A549 (cell line): ENCODE results near the gene SPHK1. TPM values are rescaled to one million over a fixed set of nuclear protein-coding genes. Genes with fewer than 3 reads are reported as not detected.

Experiments
- ATAC-seq, 2 experiments: fragments of 200-7000 bp in 1 of 2; fragments of >200 bp in 1 of 2; cut with Nextera tagmentation in 1 of 2; cut with Tn5 transposase in 1 of 2; 3 replicates each; pipeline versions ENCODE4 v1.8.0 to v1.9.1; 2018 to 2020; ENCODE audit warnings: mild to moderate bottlenecking in 1 of 2, moderate library complexity in 1 of 2
- CTCF ChIA-PET: fragments of 300-600 bp; sonication (Branson Sonifier 250); formaldehyde crosslinking; extraction: SDS; loops from one replicate; lab custom pipeline; 2021; ENCODE audit warnings: antibody characterized with exemption, inconsistent platforms; lab: Yijun Ruan, JAX
- POLR2A ChIA-PET: fragments of 350-600 bp; formaldehyde crosslinking; extraction: SDS; loops from one replicate; lab custom pipeline; 2021; ENCODE audit warnings: antibody characterized with exemption, inconsistent platforms; lab: Yijun Ruan, JAX
- DNase-seq, 2 experiments: peaks; one replicate each; pipeline versions ENCODE4 v3.0.0 to v3.0.0-alpha.2; 2011 to 2016; ENCODE audit warnings: low read depth in 1 of 2, low spot score in 1 of 2
- FAIRE-seq: peaks from 2 replicates; lab custom pipeline; 2011; peaks lifted over from hg19 to GRCh38; lab: Jason Lieb, UNC
- H3K27ac ChIP-seq, 2 experiments: fragments of >200 bp; sonication (Bioruptor Twin); formaldehyde crosslinking; 3 replicates each; pipeline ENCODE4 v1.5.1; 2016 to 2017
- H3K4me1 ChIP-seq: fragments of >200 bp; sonication (Bioruptor Twin); formaldehyde crosslinking; 3 replicates; pipeline ENCODE4 v1.6.1; 2016
- H3K4me2 ChIP-seq: fragments of >200 bp; sonication (Bioruptor Twin); formaldehyde crosslinking; 3 replicates; pipeline ENCODE4 v1.6.1; 2016
- H3K4me3 ChIP-seq: fragments of >200 bp; sonication (Bioruptor Twin); formaldehyde crosslinking; 3 replicates; pipeline ENCODE4 v1.5.1; 2016
- H3K9me3 ChIP-seq: fragments of >200 bp; sonication (Bioruptor Twin); formaldehyde crosslinking; 3 replicates; pipeline ENCODE4 v1.6.1; 2016
- CBX2 ChIP-seq: fragments of 200-600 bp; sonication (generic); IDR thresholded peaks from 2 replicates; pipeline ENCODE4 v1.6.1; 2016; ENCODE audit warnings: low read depth, mild to moderate bottlenecking, borderline replicate concordance
- CBX8 ChIP-seq: fragments of 200-600 bp; sonication (generic); IDR thresholded peaks from 2 replicates; pipeline ENCODE4 v1.6.1; 2016
- CEBPB ChIP-seq, 2 experiments: fragments of >200 bp in 1 of 2; sonication (Bioruptor Twin) in 1 of 2; formaldehyde crosslinking in 1 of 2; IDR thresholded peaks; 2 replicates each; pipeline ENCODE4 v1.6.1; 2012 to 2016
- CHD4 ChIP-seq: fragments of 200-600 bp; sonication (generic); IDR thresholded peaks from 2 replicates; pipeline ENCODE4 v1.6.1; 2016; ENCODE audit warnings: antibody characterized with exemption, mild to moderate bottlenecking, borderline replicate concordance
- GATA3 ChIP-seq: IDR thresholded peaks from 2 replicates; pipeline ENCODE4 v1.6.1; 2012; ENCODE audit warnings: borderline replicate concordance
- HDAC2 ChIP-seq: fragments of 200-600 bp; sonication (generic); IDR thresholded peaks from 2 replicates; pipeline ENCODE4 v1.6.1; 2016
- KDM5A ChIP-seq: fragments of 200-600 bp; sonication (generic); IDR thresholded peaks from 2 replicates; pipeline ENCODE4 v1.6.1; 2016; ENCODE audit warnings: antibody characterized with exemption, mild to moderate bottlenecking
- MYC ChIP-seq: IDR thresholded peaks from 2 replicates; pipeline ENCODE4 v1.6.1; 2012; ENCODE audit warnings: mild to moderate bottlenecking, inconsistent platforms, low read length, improper control_type of control experiment, borderline replicate concordance
- SMC3 ChIP-seq: fragments of >200 bp; sonication (Bioruptor Twin); formaldehyde crosslinking; IDR thresholded peaks from 3 replicates; pipeline ENCODE4 v1.6.1; 2018; ENCODE audit warnings: inconsistent platforms
- TFCP2L1 ChIP-seq: fragments of 250-450 bp; sonication (Bioruptor Pico); IDR thresholded peaks from 2 replicates; pipeline ENCODE4 v1.5.0; 2021; ENCODE audit warnings: mild to moderate bottlenecking
- TP53 ChIP-seq: fragments of 250-450 bp; sonication (Bioruptor Pico); IDR thresholded peaks from 2 replicates; pipeline ENCODE4 v1.5.0; 2021; ENCODE audit warnings: mild to moderate bottlenecking, moderate library complexity
- WGBS: methylation state at CpG from one replicate; pipeline ENCODE4 v1.1.6; 2017; ENCODE audit errors: missing lambda C conversion rate; 5-methylcytosine and 5-hydroxymethylcytosine counted together
- polyA plus RNA-seq, 4 experiments: library from polyadenylated mRNA; depleted of rRNA in 3 of 4; stranded (reverse); fragments of >200 nt; fragmentation: RNase III in 1 of 4; extraction: RNeasy Plus Mini Kit Qiagen cat#74134 plus additional on column Dnase treatment in 1 of 4; gene quantifications; 2 replicates in 3 of 4; 3 replicates in 1 of 4; pipeline ENCODE4 v1.2.3, GENCODE V29; 2011 to 2017
- TF ChIP-seq, protein P1 (sequence below): fragments of 250-450 bp; sonication (Bioruptor Pico); IDR thresholded peaks from 2 replicates; pipeline ENCODE4 v1.5.0; 2021; ENCODE audit warnings: mild to moderate bottlenecking, moderate library complexity, borderline replicate concordance
- TF ChIP-seq, protein P2 (sequence below): IDR thresholded peaks from 2 replicates; pipeline ENCODE4 v1.6.1; 2012; ENCODE audit warnings: low read depth, borderline replicate concordance
- TF ChIP-seq, protein P3 (sequence below): fragments of >200 bp; sonication (Bioruptor Twin); formaldehyde crosslinking; IDR thresholded peaks from 3 replicates; pipeline ENCODE4 v1.6.1; 2016
- TF ChIP-seq, protein P4 (sequence below): IDR thresholded peaks from 2 replicates; pipeline ENCODE4 v1.6.1; 2012
- TF ChIP-seq, protein P5 (sequence below): fragments of >200 bp; sonication (Bioruptor Twin); formaldehyde crosslinking; IDR thresholded peaks from 3 replicates; pipeline ENCODE4 v1.5.1; 2016

SPHK1 gene
- polyA plus RNA-seq, 2 of the 4 experiments (the other 2 are of a cell fraction), result 4.6 to 14.9 TPM

DNA sequence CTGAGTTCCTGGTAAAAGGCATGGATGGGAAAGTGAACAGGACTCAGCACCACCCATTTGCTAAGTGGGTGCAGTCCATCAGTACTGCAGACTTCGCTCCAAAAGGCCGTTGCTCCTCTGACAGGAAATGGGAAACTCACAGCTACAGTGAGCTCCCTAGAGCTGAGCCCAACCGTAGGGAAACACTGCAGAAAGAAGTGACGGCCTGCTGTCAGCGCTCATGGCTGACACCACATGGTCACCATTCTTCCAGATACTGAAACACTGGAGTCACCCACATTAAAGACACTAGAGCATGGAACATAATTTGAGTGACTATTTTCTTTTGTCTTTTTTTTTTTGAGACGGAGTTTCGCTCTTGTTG, 36.6 kb downstream of the SPHK1 start (continued):
- TF ChIP-seq, protein P1, sequence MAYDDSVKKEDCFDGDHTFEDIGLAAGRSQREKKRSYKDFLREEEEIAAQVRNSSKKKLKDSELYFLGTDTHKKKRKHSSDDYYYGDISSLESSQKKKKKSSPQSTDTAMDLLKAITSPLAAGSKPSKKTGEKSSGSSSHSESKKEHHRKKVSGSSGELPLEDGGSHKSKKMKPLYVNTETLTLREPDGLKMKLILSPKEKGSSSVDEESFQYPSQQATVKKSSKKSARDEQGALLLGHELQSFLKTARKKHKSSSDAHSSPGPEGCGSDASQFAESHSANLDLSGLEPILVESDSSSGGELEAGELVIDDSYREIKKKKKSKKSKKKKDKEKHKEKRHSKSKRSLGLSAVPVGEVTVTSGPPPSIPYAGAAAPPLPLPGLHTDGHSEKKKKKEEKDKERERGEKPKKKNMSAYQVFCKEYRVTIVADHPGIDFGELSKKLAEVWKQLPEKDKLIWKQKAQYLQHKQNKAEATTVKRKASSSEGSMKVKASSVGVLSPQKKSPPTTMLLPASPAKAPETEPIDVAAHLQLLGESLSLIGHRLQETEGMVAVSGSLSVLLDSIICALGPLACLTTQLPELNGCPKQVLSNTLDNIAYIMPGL, result no peak
- no peak for TF ChIP-seq SMC3

DNA sequence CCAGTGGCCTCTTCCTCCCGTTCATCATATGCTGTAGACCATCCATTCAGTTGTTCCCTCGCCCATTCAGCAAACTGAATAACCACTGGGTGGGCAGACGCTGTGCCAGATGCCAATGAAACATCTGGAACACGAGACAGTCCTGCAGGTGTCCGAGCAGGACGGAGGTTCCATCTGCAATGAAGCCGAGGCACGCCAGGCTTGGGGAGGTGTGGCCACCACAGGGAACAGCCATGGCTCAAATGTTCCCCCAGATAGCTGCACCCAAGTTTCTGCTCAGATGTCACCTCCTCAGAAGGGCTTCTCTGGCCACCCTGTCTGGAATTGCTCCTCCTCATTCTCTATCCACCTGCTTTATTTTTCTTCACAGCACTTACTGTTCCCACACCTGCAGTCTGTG, 38.0 kb downstream of the SPHK1 start:
- TF ChIP-seq CHD4 (no peak), KDM5A (no peak), TP53 (no peak), GATA3 (no peak), CEBPB (IDR thresholded peaks at IDR 0.05) (no peak), CBX8 (no peak), MYC (no peak), TFCP2L1 (no peak)
- TF ChIP-seq, protein P2, sequence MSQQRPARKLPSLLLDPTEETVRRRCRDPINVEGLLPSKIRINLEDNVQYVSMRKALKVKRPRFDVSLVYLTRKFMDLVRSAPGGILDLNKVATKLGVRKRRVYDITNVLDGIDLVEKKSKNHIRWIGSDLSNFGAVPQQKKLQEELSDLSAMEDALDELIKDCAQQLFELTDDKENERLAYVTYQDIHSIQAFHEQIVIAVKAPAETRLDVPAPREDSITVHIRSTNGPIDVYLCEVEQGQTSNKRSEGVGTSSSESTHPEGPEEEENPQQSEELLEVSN, result no peak
- TF ChIP-seq, protein P3, sequence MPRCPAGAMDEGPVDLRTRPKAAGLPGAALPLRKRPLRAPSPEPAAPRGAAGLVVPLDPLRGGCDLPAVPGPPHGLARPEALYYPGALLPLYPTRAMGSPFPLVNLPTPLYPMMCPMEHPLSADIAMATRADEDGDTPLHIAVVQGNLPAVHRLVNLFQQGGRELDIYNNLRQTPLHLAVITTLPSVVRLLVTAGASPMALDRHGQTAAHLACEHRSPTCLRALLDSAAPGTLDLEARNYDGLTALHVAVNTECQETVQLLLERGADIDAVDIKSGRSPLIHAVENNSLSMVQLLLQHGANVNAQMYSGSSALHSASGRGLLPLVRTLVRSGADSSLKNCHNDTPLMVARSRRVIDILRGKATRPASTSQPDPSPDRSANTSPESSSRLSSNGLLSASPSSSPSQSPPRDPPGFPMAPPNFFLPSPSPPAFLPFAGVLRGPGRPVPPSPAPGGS, result no peak
- TF ChIP-seq, protein P4, sequence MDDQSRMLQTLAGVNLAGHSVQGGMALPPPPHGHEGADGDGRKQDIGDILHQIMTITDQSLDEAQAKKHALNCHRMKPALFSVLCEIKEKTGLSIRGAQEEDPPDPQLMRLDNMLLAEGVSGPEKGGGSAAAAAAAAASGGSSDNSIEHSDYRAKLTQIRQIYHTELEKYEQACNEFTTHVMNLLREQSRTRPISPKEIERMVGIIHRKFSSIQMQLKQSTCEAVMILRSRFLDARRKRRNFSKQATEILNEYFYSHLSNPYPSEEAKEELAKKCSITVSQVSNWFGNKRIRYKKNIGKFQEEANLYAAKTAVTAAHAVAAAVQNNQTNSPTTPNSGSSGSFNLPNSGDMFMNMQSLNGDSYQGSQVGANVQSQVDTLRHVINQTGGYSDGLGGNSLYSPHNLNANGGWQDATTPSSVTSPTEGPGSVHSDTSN, result no peak
- ATAC-seq, result no peak
- Histone ChIP-seq H3K4me1 (peaks cover 3% of the 10 kb centered on the region), H3K27ac (no peak overlapping the region), H3K4me2 (no peak overlapping the region), H3K9me3 (no peaks in the 10 kb centered on the region), H3K4me3 (no peak overlapping the region)
- FAIRE-seq, result no peak
- no peak for DNase-seq
- 93% methylated on average over 8 of the region's 8 CpGs for WGBS
- CTCF ChIA-PET, result interaction anchor here (1.6 to 42.5 kb wide), 5 partner anchors 13 to 119 kb away, joined by 6 to 1094 read pairs (median 14); partner anchors contain the start of gene SPHK1
- POLR2A ChIA-PET, result no interaction called here

DNA sequence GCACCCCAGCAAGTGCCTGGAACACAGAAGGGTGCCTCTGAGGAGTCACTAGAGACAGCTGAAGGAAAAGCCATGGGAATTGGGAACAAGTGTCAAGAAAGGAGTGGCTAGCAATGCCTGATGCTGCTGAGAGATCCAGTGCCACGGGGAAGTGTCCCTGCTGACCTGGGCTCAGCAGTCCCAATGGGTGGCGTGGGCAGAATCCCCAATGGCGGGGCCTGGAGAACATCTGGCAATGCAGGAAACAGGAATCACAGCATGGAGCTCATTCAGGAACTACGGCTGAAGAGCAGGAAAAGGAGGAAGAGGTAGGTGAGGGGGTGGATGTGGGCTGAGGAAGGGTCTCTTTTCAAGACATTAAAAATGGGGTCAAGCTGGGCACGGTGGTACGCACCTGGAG, 38.5 kb downstream of the SPHK1 start:
- TF ChIP-seq, protein P5, sequence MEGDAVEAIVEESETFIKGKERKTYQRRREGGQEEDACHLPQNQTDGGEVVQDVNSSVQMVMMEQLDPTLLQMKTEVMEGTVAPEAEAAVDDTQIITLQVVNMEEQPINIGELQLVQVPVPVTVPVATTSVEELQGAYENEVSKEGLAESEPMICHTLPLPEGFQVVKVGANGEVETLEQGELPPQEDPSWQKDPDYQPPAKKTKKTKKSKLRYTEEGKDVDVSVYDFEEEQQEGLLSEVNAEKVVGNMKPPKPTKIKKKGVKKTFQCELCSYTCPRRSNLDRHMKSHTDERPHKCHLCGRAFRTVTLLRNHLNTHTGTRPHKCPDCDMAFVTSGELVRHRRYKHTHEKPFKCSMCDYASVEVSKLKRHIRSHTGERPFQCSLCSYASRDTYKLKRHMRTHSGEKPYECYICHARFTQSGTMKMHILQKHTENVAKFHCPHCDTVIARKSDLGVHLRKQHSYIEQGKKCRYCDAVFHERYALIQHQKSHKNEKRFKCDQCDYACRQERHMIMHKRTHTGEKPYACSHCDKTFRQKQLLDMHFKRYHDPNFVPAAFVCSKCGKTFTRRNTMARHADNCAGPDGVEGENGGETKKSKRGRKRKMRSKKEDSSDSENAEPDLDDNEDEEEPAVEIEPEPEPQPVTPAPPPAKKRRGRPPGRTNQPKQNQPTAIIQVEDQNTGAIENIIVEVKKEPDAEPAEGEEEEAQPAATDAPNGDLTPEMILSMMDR, result no peak
- no peak for TF ChIP-seq GATA3
- no peak for TF ChIP-seq KDM5A
- TF ChIP-seq, protein P3, result no peak
- TF ChIP-seq HDAC2, result no peak
- no peak for TF ChIP-seq CBX2
- no peak for TF ChIP-seq CHD4
- no peak for FAIRE-seq
- POLR2A ChIA-PET, result no interaction called here

More for the DNA sequence above, 38.5 kb downstream of the SPHK1 start:
- Histone ChIP-seq H3K27ac (no peak overlapping the region), H3K4me2 (no peak overlapping the region), H3K4me3 (no peak overlapping the region), H3K4me1 (peaks cover 7% of the 10 kb centered on the region), H3K9me3 (no peaks in the 10 kb centered on the region)
- no peak for ATAC-seq
- WGBS, result 95% methylated on average over 6 of the region's 6 CpGs
- no peak for DNase-seq
- CTCF ChIA-PET, result interaction anchor here (1.6 to 42.5 kb wide), 5 partner anchors 12 to 119 kb away, joined by 6 to 1094 read pairs (median 14); partner anchors contain the start of gene SPHK1
